ENCODE results near the gene THRAP3. TPM values are rescaled to one million over a fixed set of nuclear protein-coding genes. Genes with fewer than 3 reads are reported as not detected.

Gene THRAP3
- total and polyA plus RNA-seq, 9 of the 15 experiments (the other 6 are each of a cell fraction or from before 2014, with no cell fraction given) = 66.2 to 135 (median 113) TPM

DNA sequence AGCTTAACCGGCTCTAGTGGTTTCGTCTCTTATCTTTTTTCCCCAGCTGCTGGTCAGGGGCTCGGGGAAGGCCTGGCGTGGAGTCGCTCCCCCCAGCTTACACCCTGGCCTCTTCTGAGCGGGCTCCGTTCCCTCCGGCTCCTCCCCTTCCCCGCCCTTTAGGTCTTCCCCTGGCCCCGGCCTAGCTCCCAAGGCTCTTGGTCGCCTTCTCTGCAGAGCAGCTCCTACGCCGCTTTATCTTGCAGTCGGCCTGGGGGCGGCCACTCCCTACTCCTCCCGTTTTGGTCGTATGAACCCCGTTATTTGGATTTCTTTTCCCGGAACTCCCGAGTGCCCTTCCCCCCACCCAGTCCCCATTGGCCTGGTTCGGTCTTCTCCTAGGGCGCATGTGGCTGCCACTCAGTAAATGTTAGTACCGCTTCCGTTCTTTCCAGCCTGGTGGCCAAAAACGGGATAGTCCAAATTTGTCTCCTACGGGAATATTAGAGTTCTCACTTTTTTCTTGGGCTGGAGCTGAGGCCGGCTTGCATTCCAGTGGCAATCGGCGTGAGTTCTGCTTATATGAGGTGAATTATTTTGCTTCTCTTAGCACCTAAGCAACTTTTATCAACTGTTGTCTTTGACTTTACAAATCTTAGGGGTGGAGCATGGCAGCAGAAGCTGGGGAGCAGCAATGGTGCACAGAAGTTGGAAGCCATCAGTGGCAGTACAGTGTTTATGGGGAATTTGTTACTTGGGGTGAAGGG is 467 bp downstream of the THRAP3 start (continued):
- TF ChIP-seq ELK1 (CRISPR knock-in tag; IDR thresholded peaks at IDR 0.05) (no peak), PML (IDR thresholded peaks at IDR 0.05; ENCODE audit: low read length) (peak; percentile 42), EGR1 (conservative IDR thresholded peaks at IDR 0.05) (no peak), MED1 (CRISPR knock-in tag; IDR thresholded peaks at IDR 0.05; ENCODE audit: borderline replicate concordance) (no peak), MLLT1 (IDR thresholded peaks at IDR 0.05) (peak; percentile 59 to 72; a peak in 2 of 4 replicates), ADNP (tag; IDR thresholded peaks at IDR 0.05) (no peak), ZNF586 (CRISPR knock-in tag; conservative IDR thresholded peaks at IDR 0.05) (no peak), EP300 (IDR thresholded peaks at IDR 0.05; ENCODE audit: low read length) (peak; percentile 41; the same call in 1 of the 2 replicates), MNT (conservative IDR thresholded peaks at IDR 0.05) (peak in 1 of 2 experiments; percentile 88), RBFOX2 (IDR thresholded peaks at IDR 0.05; ENCODE audit: low read depth, low read length) (peak; percentile 83), ZNF41 (CRISPR knock-in tag; conservative IDR thresholded peaks at IDR 0.05) (no peak), ZNF24 (IDR thresholded peaks at IDR 0.05) (0 out of 2 replicates have a peak, but pooled peaks have one; percentile 7), GTF2A2 (tag; IDR thresholded peaks at IDR 0.05) (no peak), FOXJ2 (tag; IDR thresholded peaks at IDR 0.05) (no peak), HNRNPLL (IDR thresholded peaks at IDR 0.05; ENCODE audit: low read depth, low read length, poor library complexity, severe bottlenecking) (peak; percentile 85), CBFB (CRISPR knock-in tag; IDR thresholded peaks at IDR 0.05) (0 out of 2 replicates have a peak, but pooled peaks have one; percentile 13), ZNF512 (tag; IDR thresholded peaks at IDR 0.05) (no peak), SPI1 (IDR thresholded peaks at IDR 0.05; ENCODE audit: borderline replicate concordance, low read depth, low read length) (peak; percentile 46; the same call in 1 of the 2 replicates), KLF10 (CRISPR knock-in tag; IDR thresholded peaks at IDR 0.05) (no peak), TBL1XR1 (IDR thresholded peaks at IDR 0.05; ENCODE audit: low read length in 2 of 2) (no peak; a peak in 1 of 4 replicates), RNF2 (IDR thresholded peaks at IDR 0.05) (peak; percentile 77)
- TF ChIP-seq, protein P1, sequence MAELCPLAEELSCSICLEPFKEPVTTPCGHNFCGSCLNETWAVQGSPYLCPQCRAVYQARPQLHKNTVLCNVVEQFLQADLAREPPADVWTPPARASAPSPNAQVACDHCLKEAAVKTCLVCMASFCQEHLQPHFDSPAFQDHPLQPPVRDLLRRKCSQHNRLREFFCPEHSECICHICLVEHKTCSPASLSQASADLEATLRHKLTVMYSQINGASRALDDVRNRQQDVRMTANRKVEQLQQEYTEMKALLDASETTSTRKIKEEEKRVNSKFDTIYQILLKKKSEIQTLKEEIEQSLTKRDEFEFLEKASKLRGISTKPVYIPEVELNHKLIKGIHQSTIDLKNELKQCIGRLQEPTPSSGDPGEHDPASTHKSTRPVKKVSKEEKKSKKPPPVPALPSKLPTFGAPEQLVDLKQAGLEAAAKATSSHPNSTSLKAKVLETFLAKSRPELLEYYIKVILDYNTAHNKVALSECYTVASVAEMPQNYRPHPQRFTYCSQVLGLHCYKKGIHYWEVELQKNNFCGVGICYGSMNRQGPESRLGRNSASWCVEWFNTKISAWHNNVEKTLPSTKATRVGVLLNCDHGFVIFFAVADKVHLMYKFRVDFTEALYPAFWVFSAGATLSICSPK (IDR thresholded peaks at IDR 0.05; ENCODE audit: borderline replicate concordance) = no peak

Data from K562 (cell line).